T-helper 2 cell (primary cell): ENCODE data around the gene TM4SF18.
"Not testable (repeated sequence)": the region's sequence is repeated elsewhere in the genome, so short reads cannot be mapped to it uniquely, and the experiment has no call there.

Source experiments
- DNase-seq, 5 experiments: peaks; one replicate each; pipeline versions ENCODE4 v3.0.0 to v3.0.0-alpha.2; 2012 to 2022
- total RNA-seq, 2 donors: gene quantifications; one replicate each; lab custom pipeline; 2026; lab: John Stamatoyannopoulos, UW

TM4SF18 gene
- total RNA-seq, result 0 reads per million in 2 donors

GRCh38 chr3:149333176-149333859 is at the start of gene TM4SF18:
TM4SF18 (minus strand) TSS chr3:149333636; CDS start chr3:149333382, 254 bp downstream.
- no peak for DNase-seq

- DNase-seq, result no peak
Observed at GRCh38 chr3:149382518-149382917, 49.1 kb upstream of the TM4SF18 start.

- no peak for DNase-seq
Observed at GRCh38 chr3:149382101-149382467, 48.6 kb upstream of the TM4SF18 start.

- DNase-seq, result no peak
Observed at GRCh38 chr3:149381173-149382100, 48.0 kb upstream of the TM4SF18 start.

GRCh38 chr3:149380220-149380619 is 46.8 kb upstream of the TM4SF18 start:
- DNase-seq, result not testable (repeated sequence)

- DNase-seq, result no peak
Observed at GRCh38 chr3:149378478-149379309, 45.3 kb upstream of the TM4SF18 start.

GRCh38 chr3:149377408-149378364 is 44.2 kb upstream of the TM4SF18 start, which contains the start of gene TM4SF1:
TM4SF1 (minus strand) TSS chr3:149377649; CDS start chr3:149377547, 102 bp downstream.
- no peak for DNase-seq

GRCh38 chr3:149376718-149377407 is 43.4 kb upstream of the TM4SF18 start:
- no peak for DNase-seq

GRCh38 chr3:149375501-149376196 is 42.2 kb upstream of the TM4SF18 start:
- DNase-seq, result no peak

GRCh38 chr3:149374793-149375500 is 41.5 kb upstream of the TM4SF18 start:
- no peak for DNase-seq

GRCh38 chr3:149374391-149374790 is 41.0 kb upstream of the TM4SF18 start:
- no peak for DNase-seq

GRCh38 chr3:149373235-149374125 is 40.0 kb upstream of the TM4SF18 start:
- DNase-seq, result no peak

- DNase-seq, result no peak
Observed at GRCh38 chr3:149371723-149372114, 38.3 kb upstream of the TM4SF18 start.

- DNase-seq, result no peak
Observed at GRCh38 chr3:149371001-149371722, 37.7 kb upstream of the TM4SF18 start.

GRCh38 chr3:149369991-149370866 is 36.8 kb upstream of the TM4SF18 start:
- DNase-seq, result no peak

- DNase-seq, result no peak
Observed at GRCh38 chr3:149368674-149369497, 35.5 kb upstream of the TM4SF18 start.
